ENCODE data around the gene ITGB2. TPM values are rescaled to one million over a fixed set of nuclear protein-coding genes. Genes with fewer than 3 reads are reported as not detected.

ITGB2 gene
- total RNA-seq, 1 experiment from 2014 or later = 6.0 TPM

GRCh38 chr21:44957047-44957831, 36.5 kb upstream of the ITGB2 start:
- Histone ChIP-seq H3K36me3 (ENCODE audit: low read depth) (no peaks in the 10 kb centered on the region; the same call in 1 of the 2 replicates), H3K9me2 (ENCODE audit: insufficient read depth) (no peaks in the 10 kb centered on the region), H3K79me2 (ENCODE audit: low read depth) (0 out of 2 replicates have a peak, but pooled peaks cover 6% of the 10 kb centered on the region), H3K27me3 (ENCODE audit: insufficient read depth, low read depth) (no peaks in the 10 kb centered on the region), H3K9me3 (ENCODE audit: insufficient read depth, low read depth) (no peaks in the 10 kb centered on the region), H3K4me1 (replicated peaks; ENCODE audit: insufficient read depth) (no peaks in the 10 kb centered on the region), H3K4me3 (no peak overlapping the region), H3K27ac (no peak overlapping the region), H3K4me2 (no peak overlapping the region), H4K20me1 (ENCODE audit: insufficient read depth) (peaks cover 9% of the 10 kb centered on the region), H2AFZ (no peak overlapping the region), H3F3A (ENCODE audit: insufficient read depth, low read depth) (no peaks in the 10 kb centered on the region)
- intact Hi-C loops (cut with micrococcal nuclease; ENCODE audit: unreplicated experiment) = no loop called here
- CTCF ChIA-PET = no interaction called here
- TF ChIP-seq EZH2 (IDR thresholded peaks at IDR 0.05; ENCODE audit: low read depth) = no peak
- TF ChIP-seq CTCF (conservative IDR thresholded peaks at IDR 0.05) = no peak
- no peak for DNase-seq
- BruUV-seq (replicated peaks) = no TSS peak
- POLR2A ChIA-PET (ENCODE audit: unreplicated experiment) = no interaction called here

GRCh38 chr21:44956356-44957046, 35.8 kb upstream of the ITGB2 start:
- H3F3A ChIP-seq (ENCODE audit: insufficient read depth, low read depth) = no peaks in the 10 kb centered on the region
- no peaks in the 10 kb centered on the region; the same call in 1 of the 2 replicates for H3K36me3 ChIP-seq (ENCODE audit: low read depth)
- DNase-seq = no peak
- H3K9me3 ChIP-seq (ENCODE audit: insufficient read depth, low read depth) = no peaks in the 10 kb centered on the region
- peaks cover 13% of the 10 kb centered on the region for H4K20me1 ChIP-seq (ENCODE audit: insufficient read depth)
- ChIA-PET CTCF (no interaction called here), POLR2A (ENCODE audit: unreplicated experiment) (no interaction called here)
- no peak overlapping the region for H3K4me2 ChIP-seq
- no peaks in the 10 kb centered on the region for H3K27me3 ChIP-seq (ENCODE audit: insufficient read depth, low read depth)
- H3K4me3 ChIP-seq = no peak overlapping the region
- no peaks in the 10 kb centered on the region for H3K4me1 ChIP-seq (replicated peaks; ENCODE audit: insufficient read depth)
- H3K9me2 ChIP-seq (ENCODE audit: insufficient read depth) = no peaks in the 10 kb centered on the region
- H2AFZ ChIP-seq = no peak overlapping the region
- TF ChIP-seq CTCF (conservative IDR thresholded peaks at IDR 0.05) (no peak), EZH2 (IDR thresholded peaks at IDR 0.05; ENCODE audit: low read depth) (no peak)
- H3K79me2 ChIP-seq (ENCODE audit: low read depth) = 0 out of 2 replicates have a peak, but pooled peaks cover 6% of the 10 kb centered on the region
- BruUV-seq (replicated peaks) = no TSS peak
- intact Hi-C loops (cut with micrococcal nuclease; ENCODE audit: unreplicated experiment) = no loop called here
- H3K27ac ChIP-seq = no peak overlapping the region

- TF ChIP-seq EZH2 (IDR thresholded peaks at IDR 0.05; ENCODE audit: low read depth) (no peak), CTCF (conservative IDR thresholded peaks at IDR 0.05) (no peak)
Measured at GRCh38 chr21:44955798-44956175, 35.1 kb upstream of the ITGB2 start.

More at GRCh38 chr21:44955798-44956175, 35.1 kb upstream of the ITGB2 start:
- ChIA-PET CTCF (no interaction called here), POLR2A (ENCODE audit: unreplicated experiment) (no interaction called here)
- H3K36me3 ChIP-seq (ENCODE audit: low read depth) = no peaks in the 10 kb centered on the region
- H3K9me3 ChIP-seq (ENCODE audit: insufficient read depth, low read depth) = no peaks in the 10 kb centered on the region
- H3K4me1 ChIP-seq (replicated peaks; ENCODE audit: insufficient read depth) = no peaks in the 10 kb centered on the region
- peaks cover 15% of the 10 kb centered on the region for H4K20me1 ChIP-seq (ENCODE audit: insufficient read depth)
- no peaks in the 10 kb centered on the region for H3F3A ChIP-seq (ENCODE audit: insufficient read depth, low read depth)
- H3K4me2 ChIP-seq = no peak overlapping the region
- H3K27me3 ChIP-seq (ENCODE audit: insufficient read depth, low read depth) = no peaks in the 10 kb centered on the region
- no peak overlapping the region for H2AFZ ChIP-seq
- no TSS peak for BruUV-seq (replicated peaks)
- DNase-seq = no peak
- no peak overlapping the region for H3K4me3 ChIP-seq
- 0 out of 2 replicates have a peak, but pooled peaks cover 6% of the 10 kb centered on the region for H3K79me2 ChIP-seq (ENCODE audit: low read depth)
- no peaks in the 10 kb centered on the region for H3K9me2 ChIP-seq (ENCODE audit: insufficient read depth)
- intact Hi-C loops (cut with micrococcal nuclease; ENCODE audit: unreplicated experiment) = no loop called here
- no peak overlapping the region for H3K27ac ChIP-seq
